AG10803 (cell line): Measurements from ENCODE around the gene AGAP1.
A peak's percentile ranks its signal among the peaks of the same experiment; 100 is the strongest.

Experiments used
- DNase-seq: peaks from one replicate; pipeline ENCODE4 v3.0.0; 2010; ENCODE audit warnings: low read depth
- H3K4me3 ChIP-seq: 2 replicates; pipeline ENCODE4 v1.5.1; 2011; ENCODE audit warnings: mild to moderate bottlenecking, low read length, control low read depth
- CTCF ChIP-seq: conservative IDR thresholded peaks from 2 replicates; pipeline ENCODE4 v1.5.1; 2011; ENCODE audit warnings: mild to moderate bottlenecking, low read length, control low read depth, inconsistent platforms

AGAP1 gene

DNA sequence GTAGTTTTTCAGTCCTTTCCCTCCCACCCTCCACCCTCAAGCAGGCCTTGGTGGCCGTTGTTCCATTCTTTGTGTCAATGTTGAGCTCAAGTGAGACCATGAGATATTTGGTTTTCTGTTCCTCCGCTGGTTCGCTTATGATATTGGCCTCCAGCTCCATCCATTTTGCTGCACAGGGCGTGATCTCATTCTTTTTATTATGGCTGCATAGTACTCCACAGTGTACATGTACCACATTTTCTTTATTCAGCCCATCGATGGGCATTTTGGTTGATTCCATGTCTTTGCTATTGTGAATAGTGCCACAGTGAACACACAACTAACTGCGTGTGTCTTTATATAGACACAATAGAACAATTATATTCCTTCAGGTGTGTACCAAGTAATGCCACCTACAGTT, 14.1 kb downstream of the AGAP1 start:
- H3K4me3 ChIP-seq, result no peak overlapping the region
- DNase-seq, result no peak
- TF ChIP-seq CTCF, result no peak

DNA sequence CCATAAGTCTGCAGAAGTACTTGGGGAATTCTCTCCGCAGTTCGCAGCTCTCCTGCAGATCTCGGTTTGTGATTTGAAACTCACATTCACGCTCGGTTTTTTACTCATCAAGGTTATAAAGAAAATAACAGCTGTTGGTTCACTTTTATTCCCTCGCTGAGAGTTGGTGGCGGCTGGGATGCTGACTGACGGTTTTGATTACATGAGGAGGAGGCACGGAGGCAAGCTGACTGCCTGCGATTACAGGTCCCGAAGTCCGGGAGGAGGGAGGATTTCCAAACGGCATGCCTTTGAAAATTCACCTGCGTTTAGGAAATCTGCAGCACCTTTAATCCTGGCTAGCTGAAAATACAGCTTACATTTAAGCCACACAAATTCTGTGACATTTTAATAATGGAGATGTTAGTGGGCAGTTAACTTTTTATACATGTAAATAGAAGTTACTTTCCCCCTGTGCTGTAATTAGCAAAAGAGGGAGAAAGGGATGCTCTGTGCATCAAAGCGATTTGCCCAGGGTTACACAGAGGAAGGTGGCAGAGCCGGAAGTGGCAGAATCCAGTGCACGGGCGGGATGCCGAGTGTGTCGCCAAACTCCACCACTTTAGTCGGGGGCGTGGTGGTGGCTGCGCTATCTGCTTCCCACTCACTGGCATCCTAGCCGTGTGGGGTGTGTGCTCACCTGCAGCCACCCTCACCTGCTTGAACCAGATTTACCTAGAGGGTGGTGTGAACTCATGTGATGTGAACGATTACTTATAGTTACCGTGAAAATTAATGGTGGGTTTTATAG, 14.7 kb downstream of the AGAP1 start:
- TF ChIP-seq CTCF, result no peak
- no peak for DNase-seq

DNA sequence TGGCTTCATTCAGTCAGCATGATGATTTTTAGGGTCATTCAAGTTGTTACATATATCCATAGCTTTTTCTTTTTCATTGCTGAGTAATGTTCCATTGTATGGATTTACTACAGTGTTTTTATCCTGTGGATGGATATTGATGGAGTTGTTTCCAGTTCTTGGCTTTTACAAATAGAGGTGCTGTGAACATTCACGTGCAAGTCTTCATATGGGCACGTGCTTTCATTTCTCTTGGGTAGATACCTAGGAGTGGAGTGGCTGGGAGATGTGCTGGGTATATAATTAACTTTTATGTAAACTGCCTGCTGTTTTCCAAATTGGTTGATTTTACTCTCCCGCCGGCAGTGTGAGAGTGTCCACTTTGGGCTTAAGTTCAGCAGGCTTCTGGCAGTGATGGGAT, 16.5 kb downstream of the AGAP1 start:
- no peak overlapping the region for H3K4me3 ChIP-seq
- TF ChIP-seq CTCF, result no peak
- DNase-seq, result no peak

More for the DNA sequence above, 14.7 kb downstream of the AGAP1 start:
- no peak overlapping the region for H3K4me3 ChIP-seq

- no peak for TF ChIP-seq CTCF
- DNase-seq, result peak; percentile 73
- H3K4me3 ChIP-seq, result no peak overlapping the region
These were observed 17.4 kb downstream of the AGAP1 start for GRCh38 chr2:235511187-235511661.

DNA sequence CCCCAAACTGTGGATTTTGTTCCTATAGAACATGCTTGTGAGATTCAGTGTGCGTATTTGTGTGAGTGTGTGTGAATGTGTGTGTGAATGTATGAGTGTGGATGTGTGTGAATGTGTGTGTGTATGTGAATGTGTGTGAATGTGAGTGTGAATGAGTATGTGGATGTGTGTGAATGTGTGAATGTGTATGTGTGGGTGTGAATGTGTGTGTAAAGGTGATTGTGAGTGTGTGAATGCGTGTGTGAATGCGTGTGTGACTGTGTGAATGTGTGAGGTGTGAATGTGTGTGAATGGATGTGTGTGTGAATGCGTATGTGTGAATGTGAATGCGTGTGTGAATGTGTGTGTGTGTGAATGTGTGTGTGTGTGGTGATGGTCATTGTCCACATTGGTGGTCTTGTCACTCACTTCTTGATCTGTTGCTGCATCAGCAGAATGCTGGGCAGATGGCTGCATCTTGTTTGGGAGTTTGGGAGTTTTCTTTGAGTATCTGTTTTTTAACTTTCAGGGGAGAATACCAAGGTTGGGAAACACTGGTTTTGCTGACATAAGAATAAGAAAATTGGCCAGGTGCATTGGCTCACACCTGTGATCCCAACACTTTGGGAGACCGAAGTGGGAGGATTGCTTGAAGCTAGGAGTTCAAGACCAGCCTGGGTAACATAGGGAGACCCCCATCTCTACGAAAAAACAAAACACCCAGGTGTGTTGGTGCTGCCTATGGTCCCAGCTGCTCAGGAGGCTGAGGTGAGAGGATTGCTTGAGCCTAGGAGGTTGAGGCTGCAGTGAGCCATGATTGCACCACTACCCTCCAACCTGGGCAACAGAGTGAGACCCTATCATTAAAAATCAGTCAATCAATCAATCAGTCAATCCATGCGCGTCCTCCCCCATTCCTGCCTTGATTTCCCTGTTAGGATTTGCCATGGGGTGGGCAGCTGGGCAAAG, 18.2 kb downstream of the AGAP1 start:
- no peak for TF ChIP-seq CTCF
- no peak for DNase-seq
- no peak overlapping the region for H3K4me3 ChIP-seq

- no peak overlapping the region for H3K4me3 ChIP-seq
- no peak for DNase-seq
- TF ChIP-seq CTCF, result no peak
These were observed 18.8 kb downstream of the AGAP1 start for GRCh38 chr2:235512699-235513053.
